Activated CD4-positive, alpha-beta memory T cell treated with anti-CD3 and anti-CD28 coated beads, Interleukin-2, amount 10 ng/mL, durations not matched to agents 7 days and 5 days (primary cell): Measurements from ENCODE around the gene RUNX1. TPM values are rescaled to one million over a fixed set of nuclear protein-coding genes. Genes with fewer than 3 reads are reported as not detected.

Source experiments
- CTCF ChIA-PET: fragments of 350-600 bp; sonication (Branson Sonifier 250); formaldehyde crosslinking; loops from one replicate; lab custom pipeline; 2021; ENCODE audit warnings: antibody characterized with exemption, inconsistent platforms; lab: Charles Lee
- POLR2A ChIA-PET: fragments of 350-600 bp; sonication (Branson Sonifier 250); formaldehyde crosslinking; loops from one replicate; lab custom pipeline; 2021; ENCODE audit warnings: antibody characterized with exemption; lab: Charles Lee
- DNase-seq: peaks from one replicate; pipeline ENCODE4 v3.0.0-alpha.2; 2020
- H3K27ac Mint-ChIP-seq: one replicate; pipeline ENCODE4 v1.8.0; 2021; ENCODE audit warnings: mild to moderate bottlenecking, mixed read lengths
- H3K27me3 Mint-ChIP-seq: one replicate; pipeline ENCODE4 v1.8.0; 2021; ENCODE audit warnings: mixed read lengths
- H3K36me3 Mint-ChIP-seq: one replicate; pipeline ENCODE4 v1.8.0; 2021; ENCODE audit warnings: low read depth, mixed read lengths
- H3K4me1 Mint-ChIP-seq: one replicate; pipeline ENCODE4 v1.8.0; 2021; ENCODE audit warnings: mixed read lengths
- H3K4me3 Mint-ChIP-seq: one replicate; pipeline ENCODE4 v1.8.0; 2021; ENCODE audit warnings: mild to moderate bottlenecking, mixed read lengths
- H3K9me3 Mint-ChIP-seq: one replicate; pipeline ENCODE4 v1.8.0; 2021; ENCODE audit warnings: mixed read lengths
- total RNA-seq, 2 experiments: library from RNA; stranded (reverse); gene quantifications; one replicate each; pipeline ENCODE4 v1.2.3, GENCODE V29; 2021

Gene RUNX1
- total RNA-seq, 2 experiments from 2014 or later, result 53.0 to 56.3 TPM

DNA sequence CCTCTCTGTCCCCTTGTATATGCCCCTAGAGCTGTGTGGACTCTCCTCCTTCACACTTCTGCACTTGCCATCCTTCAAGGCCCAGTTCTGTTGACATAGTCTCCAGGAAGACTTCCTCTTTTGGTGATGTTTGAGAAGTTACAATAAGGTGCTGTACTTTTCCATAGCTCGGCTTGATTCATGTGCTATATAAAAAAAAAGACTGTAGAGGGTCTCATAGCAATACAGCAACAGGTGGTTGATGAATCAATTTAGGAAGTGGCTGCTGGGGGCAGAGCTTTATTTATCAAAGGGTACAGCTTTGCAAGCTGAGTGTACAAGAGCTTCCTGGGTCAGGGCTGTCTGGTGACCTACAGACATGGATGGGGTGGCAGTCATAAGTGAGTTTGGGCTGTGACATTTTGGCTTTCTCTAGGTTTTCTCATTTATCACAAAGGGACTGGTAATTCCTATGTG lies 102.7 kb downstream of the RUNX1 start:
- Mint-ChIP-seq H3K36me3 (peaks cover 26% of the 10 kb centered on the region), H3K4me3 (no peak overlapping the region), H3K27ac (peak overlapping the region; percentile 13), H3K9me3 (no peaks in the 10 kb centered on the region), H3K4me1 (peaks cover 74% of the 10 kb centered on the region), H3K27me3 (no peaks in the 10 kb centered on the region)
- ChIA-PET POLR2A (interaction anchor here (0.8 to 3.3 kb wide), 13 partner anchors 10 to 101 kb away, joined by 3 to 13 read pairs (median 4); no protein-coding TSS in a partner anchor), CTCF (interaction anchor here (0.9 to 1.7 kb wide), 9 partner anchors 9 to 100 kb away, joined by 3 to 6 read pairs (median 3); no protein-coding TSS in a partner anchor)
- no peak for DNase-seq

DNA sequence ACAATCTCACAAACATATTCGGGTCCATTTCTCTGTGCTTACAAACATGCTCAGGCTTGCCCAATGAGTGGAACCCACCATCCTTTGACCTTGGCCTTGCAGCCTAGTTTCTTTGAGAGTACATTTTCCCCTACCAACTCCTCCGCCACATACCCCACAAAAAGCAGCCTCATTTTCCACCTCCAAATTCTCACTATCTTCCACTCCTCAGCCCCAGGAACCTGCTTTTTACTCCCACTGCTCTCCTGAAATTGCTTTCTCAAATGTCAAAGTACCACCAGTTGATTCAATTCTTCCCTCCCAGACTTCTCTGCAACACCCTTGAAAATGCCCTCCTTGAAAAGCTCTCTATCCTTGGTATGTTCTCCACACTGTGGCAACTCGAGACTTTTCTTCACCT lies 103.8 kb downstream of the RUNX1 start:
- Mint-ChIP-seq H3K9me3 (no peaks in the 10 kb centered on the region), H3K36me3 (peaks cover 28% of the 10 kb centered on the region), H3K27me3 (no peaks in the 10 kb centered on the region), H3K4me3 (no peak overlapping the region), H3K27ac (peak overlapping the region; percentile 33), H3K4me1 (peaks cover 80% of the 10 kb centered on the region)
- ChIA-PET CTCF (interaction anchor here (1.4 kb wide), 1 partner anchor 42 kb away, joined by 3 read pairs; no protein-coding TSS in a partner anchor), POLR2A (interaction anchor here (0.7 kb wide), 1 partner anchor 98 kb away, joined by 3 read pairs; no protein-coding TSS in a partner anchor)
- no peak for DNase-seq

DNA sequence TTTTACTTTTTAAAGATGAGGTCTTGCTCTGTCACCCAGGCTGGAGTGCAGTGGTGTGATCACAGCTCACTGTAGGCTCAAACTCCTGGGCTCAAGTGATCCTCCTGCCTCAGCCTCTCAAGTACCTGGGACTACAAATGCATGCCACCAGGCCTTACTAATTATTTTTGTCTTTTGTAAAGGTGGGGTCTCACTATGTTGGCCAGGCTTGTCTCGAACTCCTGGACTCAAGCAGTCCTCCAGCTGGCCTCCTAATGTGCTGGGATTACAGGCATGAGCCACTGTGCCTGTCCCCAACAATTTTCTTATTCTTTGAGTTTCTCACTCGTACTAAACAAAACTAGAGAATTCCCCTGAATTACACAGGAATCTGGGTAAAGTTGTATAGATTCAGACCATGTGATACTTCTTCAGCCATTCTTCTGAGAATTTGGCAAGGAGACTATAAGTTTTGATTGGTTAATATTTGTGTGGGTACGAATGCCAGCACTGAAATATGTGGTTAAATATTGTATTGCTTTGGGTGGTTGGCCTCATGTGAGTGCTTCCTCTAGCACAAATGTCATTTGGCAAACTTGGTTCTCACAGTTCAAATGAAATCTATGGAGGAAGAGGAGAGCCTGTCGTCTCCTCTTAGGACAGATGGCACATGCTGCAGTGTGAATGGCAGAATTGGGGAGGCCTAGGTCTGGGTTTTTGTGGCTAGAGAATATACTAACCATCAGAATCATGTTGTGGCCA lies 104.9 kb downstream of the RUNX1 start:
- no peak for DNase-seq
- Mint-ChIP-seq H3K36me3 (peaks cover 28% of the 10 kb centered on the region), H3K27ac (no peak overlapping the region), H3K27me3 (no peaks in the 10 kb centered on the region), H3K9me3 (no peaks in the 10 kb centered on the region), H3K4me1 (peaks cover 83% of the 10 kb centered on the region), H3K4me3 (no peak overlapping the region)
- CTCF ChIA-PET, result no interaction called here
- POLR2A ChIA-PET, result interaction anchor here (2.1 kb wide), 1 partner anchor 83 kb away, joined by 5 read pairs; no protein-coding TSS in a partner anchor

DNA sequence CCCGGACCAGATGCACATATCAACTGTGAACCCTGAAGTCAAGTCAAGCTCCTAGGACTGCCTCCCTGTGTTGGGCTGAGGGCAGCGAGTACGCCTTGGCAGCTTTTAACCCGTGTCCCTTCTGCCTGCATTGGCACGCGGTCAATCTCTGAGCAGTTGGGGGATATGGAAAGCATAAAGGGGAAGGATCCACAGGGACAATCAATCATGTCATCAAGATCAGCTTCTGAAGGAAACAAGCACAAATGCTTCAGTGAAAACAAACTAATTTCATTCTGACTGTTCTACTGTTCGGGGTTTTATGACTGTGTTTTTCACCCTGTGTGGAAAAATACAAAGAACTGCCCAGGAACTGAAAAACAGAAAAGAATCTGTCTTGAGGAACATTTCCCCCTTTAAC lies 106.2 kb downstream of the RUNX1 start:
- Mint-ChIP-seq H3K27me3 (no peaks in the 10 kb centered on the region), H3K36me3 (peaks cover 25% of the 10 kb centered on the region), H3K27ac (peak overlapping the region; percentile 48), H3K4me1 (peaks cover 87% of the 10 kb centered on the region), H3K4me3 (no peak overlapping the region), H3K9me3 (no peaks in the 10 kb centered on the region)
- DNase-seq, result no peak
- ChIA-PET POLR2A (interaction anchor here (1.1 to 2.1 kb wide), 5 partner anchors 9 to 104 kb away, joined by 5 to 8 read pairs (median 6); no protein-coding TSS in a partner anchor), CTCF (interaction anchor here (0.9 kb wide), 1 partner anchor 53 kb away, joined by 3 read pairs; no protein-coding TSS in a partner anchor)

DNA sequence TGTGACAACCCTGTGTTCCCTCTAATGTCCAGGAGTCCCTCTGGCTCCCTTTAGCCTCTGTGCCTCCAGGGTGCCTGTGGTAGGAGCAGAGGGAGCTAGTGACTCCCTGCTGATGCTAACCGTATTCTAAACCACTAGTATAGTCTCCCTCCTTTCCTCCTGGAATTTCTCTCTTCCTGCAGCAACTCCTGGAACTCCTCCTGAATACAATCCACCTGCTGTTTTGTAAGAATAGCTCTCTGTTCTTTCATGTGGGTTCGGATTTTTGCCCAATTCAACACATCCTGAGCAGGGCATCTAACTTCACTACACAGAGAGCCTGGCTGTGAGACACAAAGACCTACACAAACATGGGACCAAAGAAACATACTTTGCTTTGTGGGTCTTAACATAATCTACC lies 107.9 kb downstream of the RUNX1 start:
- DNase-seq, result no peak
- POLR2A ChIA-PET, result interaction anchor here (1.1 kb wide), 2 partner anchors 9 to 19 kb away, joined by 3 read pairs; no protein-coding TSS in a partner anchor
- peaks cover 22% of the 10 kb centered on the region for H3K36me3 Mint-ChIP-seq
- no peaks in the 10 kb centered on the region for H3K9me3 Mint-ChIP-seq
- no peak overlapping the region for H3K27ac Mint-ChIP-seq
- no peaks in the 10 kb centered on the region for H3K27me3 Mint-ChIP-seq
- CTCF ChIA-PET, result no interaction called here
- no peak overlapping the region for H3K4me3 Mint-ChIP-seq
- H3K4me1 Mint-ChIP-seq, result peaks cover 86% of the 10 kb centered on the region

DNA sequence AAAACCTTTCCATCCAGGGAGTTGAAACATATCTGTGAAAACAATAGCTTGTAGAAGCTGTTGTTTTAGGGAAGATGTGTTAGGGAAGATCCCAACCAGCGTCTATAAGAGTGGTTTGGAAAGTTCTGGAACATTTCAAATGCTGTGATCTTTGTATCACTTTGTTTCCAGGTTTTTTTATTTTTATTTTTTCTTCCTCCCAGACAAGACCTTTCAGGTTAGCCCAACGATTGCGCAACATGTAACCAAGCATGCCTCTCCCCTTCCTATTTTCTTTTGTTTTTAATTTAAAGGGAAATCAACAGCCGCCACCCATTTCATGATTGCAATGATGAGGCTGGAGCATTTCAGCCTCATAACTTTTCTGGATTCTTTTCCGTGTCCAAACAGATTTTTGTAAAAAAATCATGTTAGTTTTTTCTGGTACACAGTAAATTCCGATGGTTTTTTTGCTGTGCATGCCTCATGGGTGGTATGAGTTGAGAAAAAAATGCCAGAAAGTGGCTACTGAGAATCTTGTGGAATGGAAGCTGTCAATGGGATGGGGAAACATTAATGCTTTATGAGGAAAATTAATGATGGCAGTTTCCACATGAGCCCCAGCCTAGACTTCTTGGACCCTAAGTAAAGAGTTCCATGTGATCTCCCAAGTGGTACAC lies 109.3 kb downstream of the RUNX1 start:
- H3K9me3 Mint-ChIP-seq, result no peaks in the 10 kb centered on the region
- H3K4me3 Mint-ChIP-seq, result no peak overlapping the region
- H3K36me3 Mint-ChIP-seq, result peaks cover 12% of the 10 kb centered on the region
- no peak for DNase-seq
- CTCF ChIA-PET, result no interaction called here
- H3K27me3 Mint-ChIP-seq, result no peaks in the 10 kb centered on the region
- peaks cover 88% of the 10 kb centered on the region for H3K4me1 Mint-ChIP-seq
- POLR2A ChIA-PET, result interaction anchor here (1.0 to 1.3 kb wide), 2 partner anchors 14 to 108 kb away, joined by 4 read pairs; no protein-coding TSS in a partner anchor
- no peak overlapping the region for H3K27ac Mint-ChIP-seq

DNA sequence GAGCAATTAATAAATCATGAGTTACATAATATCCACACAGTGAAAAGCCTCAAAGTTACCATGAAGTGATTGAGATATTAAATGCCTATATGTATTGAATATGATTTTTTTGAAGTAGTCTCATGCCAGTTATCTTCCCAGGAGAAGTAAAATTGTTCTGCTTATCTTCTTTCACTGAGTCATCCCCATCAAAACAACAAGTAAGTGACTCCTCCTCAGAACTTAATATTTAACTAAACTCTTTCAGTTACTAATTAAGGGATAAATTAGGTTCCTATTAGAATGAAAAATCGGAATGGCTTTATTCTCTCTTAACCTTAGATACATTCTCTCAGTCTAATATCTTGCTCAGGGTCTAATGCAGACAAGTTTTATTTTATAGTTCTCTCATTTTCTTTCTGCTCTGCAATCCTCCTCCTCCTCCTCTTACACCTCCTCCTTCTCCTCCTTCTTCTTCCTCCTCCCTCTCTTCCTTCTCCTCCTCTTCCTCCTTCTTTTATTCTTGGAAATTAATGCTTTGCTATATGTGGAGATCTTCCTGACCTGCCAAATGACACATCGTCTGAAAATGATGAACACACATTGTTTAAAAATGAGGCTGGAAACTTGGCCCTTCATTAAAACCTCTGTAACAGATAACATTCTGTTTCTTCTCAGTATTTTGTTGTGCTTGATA lies 110.9 kb downstream of the RUNX1 start:
- no peak overlapping the region for H3K27ac Mint-ChIP-seq
- ChIA-PET CTCF (no interaction called here), POLR2A (interaction anchor here (6.5 kb wide), 1 partner anchor 107 kb away, joined by 84 read pairs; no protein-coding TSS in a partner anchor)
- H3K27me3 Mint-ChIP-seq, result no peaks in the 10 kb centered on the region
- peaks cover 88% of the 10 kb centered on the region for H3K4me1 Mint-ChIP-seq
- no peak for DNase-seq
- H3K9me3 Mint-ChIP-seq, result no peaks in the 10 kb centered on the region
- H3K36me3 Mint-ChIP-seq, result peaks cover 15% of the 10 kb centered on the region
- no peak overlapping the region for H3K4me3 Mint-ChIP-seq

DNA sequence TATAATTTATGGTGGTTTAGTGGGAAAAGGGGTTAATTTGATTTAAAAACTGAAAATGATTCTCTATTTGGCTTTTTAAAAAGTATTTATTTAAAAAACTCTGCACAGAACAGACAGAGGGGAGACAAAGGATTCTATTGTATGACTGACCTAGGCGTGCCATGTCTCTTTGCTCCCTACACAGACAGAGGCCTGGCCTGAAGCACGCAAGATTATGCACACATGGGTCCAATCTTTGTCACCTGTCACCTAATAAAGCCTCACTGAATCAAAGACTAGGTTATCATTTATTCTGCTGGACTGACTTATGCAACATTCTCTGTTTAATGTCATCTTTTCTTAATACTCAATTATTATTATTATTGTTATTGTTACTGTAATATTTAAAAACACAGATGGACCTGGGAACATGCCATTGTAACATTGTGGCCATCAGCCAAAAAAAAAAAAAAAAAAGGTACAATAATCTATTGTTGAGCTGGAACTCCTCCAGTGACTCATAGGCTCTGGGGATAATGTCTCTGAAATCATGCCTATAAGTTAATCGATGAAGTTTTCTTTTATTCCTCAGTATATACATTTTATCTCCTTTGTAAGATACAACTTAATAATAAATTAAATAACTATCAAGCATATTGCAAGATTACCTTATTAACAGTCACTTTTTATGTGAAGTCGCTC lies 112.1 kb downstream of the RUNX1 start:
- H3K4me1 Mint-ChIP-seq, result peaks cover 87% of the 10 kb centered on the region
- CTCF ChIA-PET, result interaction anchor here (1.7 to 5.0 kb wide), 2 partner anchors 10 to 110 kb away, joined by 4 to 20 read pairs; no protein-coding TSS in a partner anchor
- no peaks in the 10 kb centered on the region for H3K9me3 Mint-ChIP-seq
- POLR2A ChIA-PET, result interaction anchor here (1.0 to 6.5 kb wide), 11 partner anchors 10 to 114 kb away, joined by 3 to 84 read pairs (median 9); no protein-coding TSS in a partner anchor
- DNase-seq, result no peak
- H3K36me3 Mint-ChIP-seq, result peaks cover 12% of the 10 kb centered on the region
- H3K4me3 Mint-ChIP-seq, result no peak overlapping the region
- peak overlapping the region; percentile 95 for H3K27ac Mint-ChIP-seq
- no peaks in the 10 kb centered on the region for H3K27me3 Mint-ChIP-seq

DNA sequence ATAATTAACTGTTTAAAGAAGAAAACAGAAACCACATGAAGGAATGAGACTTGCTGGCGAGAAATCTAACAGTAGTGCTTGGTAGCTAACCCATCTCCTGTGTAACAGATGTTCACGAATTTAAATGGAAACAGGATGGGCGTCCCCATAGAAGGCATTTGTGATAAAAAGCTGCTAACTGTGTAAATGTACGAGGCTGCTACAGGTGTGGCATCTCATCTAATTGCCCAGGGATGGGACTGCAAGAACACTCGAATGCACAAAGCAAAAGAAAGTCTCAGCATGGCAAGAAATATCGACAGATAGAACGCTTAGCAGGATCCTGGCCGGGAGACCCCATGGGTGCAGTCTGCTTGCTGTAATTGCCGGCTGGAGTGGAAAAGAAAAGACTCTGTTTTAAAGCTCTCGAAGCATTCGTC lies 112.7 kb downstream of the RUNX1 start:
- peaks cover 89% of the 10 kb centered on the region for H3K4me1 Mint-ChIP-seq
- ChIA-PET POLR2A (interaction anchor here (1.0 to 6.5 kb wide), 11 partner anchors 10 to 115 kb away, joined by 3 to 84 read pairs (median 9); no protein-coding TSS in a partner anchor), CTCF (interaction anchor here (0.6 to 5.0 kb wide), 7 partner anchors 10 to 111 kb away, joined by 3 to 20 read pairs (median 4); no protein-coding TSS in a partner anchor)
- no peaks in the 10 kb centered on the region for H3K9me3 Mint-ChIP-seq
- no peak for DNase-seq
- peaks cover 15% of the 10 kb centered on the region for H3K36me3 Mint-ChIP-seq
- H3K27me3 Mint-ChIP-seq, result no peaks in the 10 kb centered on the region
- H3K27ac Mint-ChIP-seq, result peak overlapping the region; percentile 95
- H3K4me3 Mint-ChIP-seq, result peak overlapping the region; percentile 12

DNA sequence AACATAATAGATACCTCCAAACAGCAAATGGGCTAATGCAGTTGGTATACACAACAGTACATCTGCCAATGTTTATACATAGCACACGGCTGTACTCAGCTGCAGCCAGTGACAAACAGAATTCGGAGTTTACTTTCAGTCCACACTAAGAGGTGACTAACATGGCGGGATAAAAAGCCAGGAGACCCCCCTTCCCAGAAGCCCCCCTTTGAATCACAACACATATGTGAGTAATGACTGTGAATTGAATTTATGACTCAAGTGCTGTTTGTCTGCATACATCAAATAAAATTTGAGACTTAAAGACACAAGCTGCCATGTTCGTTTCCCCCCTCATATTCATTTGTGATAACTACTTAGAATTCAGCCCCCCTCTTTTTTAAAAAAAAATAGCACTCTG lies 113.2 kb downstream of the RUNX1 start:
- POLR2A ChIA-PET, result interaction anchor here (0.8 to 6.5 kb wide), 14 partner anchors 11 to 115 kb away, joined by 3 to 84 read pairs (median 10); no protein-coding TSS in a partner anchor
- Mint-ChIP-seq H3K9me3 (no peaks in the 10 kb centered on the region), H3K4me1 (peaks cover 87% of the 10 kb centered on the region), H3K27me3 (no peaks in the 10 kb centered on the region), H3K27ac (peak overlapping the region; percentile 95), H3K36me3 (peaks cover 15% of the 10 kb centered on the region), H3K4me3 (peak overlapping the region; percentile 12)
- CTCF ChIA-PET, result interaction anchor here (0.6 to 5.0 kb wide), 8 partner anchors 11 to 112 kb away, joined by 3 to 20 read pairs (median 4); no protein-coding TSS in a partner anchor
- DNase-seq, result no peak

DNA sequence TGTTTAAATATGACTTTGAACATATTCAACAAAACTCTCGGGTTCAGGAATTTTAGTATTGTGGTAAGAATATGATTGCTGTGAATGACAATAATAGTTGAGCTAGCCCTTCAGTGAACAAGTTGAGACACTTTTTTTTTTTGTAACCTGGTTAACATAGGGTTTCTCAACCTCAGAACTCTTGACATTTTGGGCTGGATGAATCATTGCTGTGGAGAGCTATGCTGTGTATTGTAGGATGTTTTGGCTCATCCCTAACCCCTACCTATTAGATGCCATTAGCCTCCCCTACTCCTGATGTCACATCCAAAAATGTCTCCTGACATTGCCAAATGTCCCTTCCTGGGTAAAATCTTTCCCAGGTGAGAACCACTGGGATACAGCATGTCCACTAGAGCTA lies 113.7 kb downstream of the RUNX1 start:
- H3K9me3 Mint-ChIP-seq, result no peaks in the 10 kb centered on the region
- CTCF ChIA-PET, result interaction anchor here (0.9 to 5.0 kb wide), 8 partner anchors 11 to 112 kb away, joined by 3 to 20 read pairs (median 4); no protein-coding TSS in a partner anchor
- peaks cover 86% of the 10 kb centered on the region for H3K4me1 Mint-ChIP-seq
- H3K36me3 Mint-ChIP-seq, result peaks cover 17% of the 10 kb centered on the region
- peak overlapping the region; percentile 95 for H3K27ac Mint-ChIP-seq
- no peak for DNase-seq
- POLR2A ChIA-PET, result interaction anchor here (0.8 to 6.5 kb wide), 12 partner anchors 7 to 110 kb away, joined by 3 to 84 read pairs (median 12); no protein-coding TSS in a partner anchor
- H3K4me3 Mint-ChIP-seq, result peak overlapping the region; percentile 12
- H3K27me3 Mint-ChIP-seq, result no peaks in the 10 kb centered on the region
